HepG2 (cell line): ENCODE measurements around the gene NAP1L1.

Experiments
- ATF3 ChIP-seq: sonication (generic); formaldehyde crosslinking; IDR thresholded peaks from 2 replicates; pipeline ENCODE4 v1.4.0; 2020; ENCODE audit warnings: missing genetic modification reagents
- EZH2 ChIP-seq: conservative IDR thresholded peaks from 2 replicates; pipeline ENCODE4 v1.6.1; 2012; ENCODE audit warnings: mild to moderate bottlenecking, low read depth, low read length, moderate library complexity
- POLR2AphosphoS5 ChIP-seq: IDR thresholded peaks from 2 replicates; pipeline ENCODE4 v1.6.1; 2012; ENCODE audit warnings: low read depth, low read length
- SP2 ChIP-seq: sonication (generic); formaldehyde crosslinking; IDR thresholded peaks from 2 replicates; pipeline ENCODE4 v1.5.1; 2020; ENCODE audit warnings: mild to moderate bottlenecking, missing genetic modification reagents
- TCF12 ChIP-seq, 2 experiments: fragments of 450-650 bp in 1 of 2; sonication (generic) in 1 of 2; formaldehyde crosslinking in 1 of 2; IDR thresholded peaks; 2 replicates each; pipeline versions ENCODE4 v1.6.1 to v1.8.0; 2017 to 2022; ENCODE audit warnings: antibody characterized with exemption in 1 of 2, mild to moderate bottlenecking in 1 of 2, missing genetic modification reagents in 1 of 2, moderate library complexity in 1 of 2
- USF2 ChIP-seq, 2 experiments: sonication (generic) in 1 of 2; formaldehyde crosslinking in 1 of 2; IDR thresholded peaks; 2 replicates each; pipeline versions ENCODE4 v1.5.1 to v1.6.1; 2011 to 2020; ENCODE audit warnings: borderline replicate concordance in 1 of 2, low read depth in 1 of 2, low read length in 1 of 2, mild to moderate bottlenecking in 1 of 2, missing genetic modification reagents in 1 of 2, moderate library complexity in 1 of 2
- ZNF263 ChIP-seq: sonication (generic); formaldehyde crosslinking; IDR thresholded peaks from 2 replicates; pipeline ENCODE4 v1.4.0; 2020; ENCODE audit warnings: missing genetic modification reagents

GRCh38 chr12:75995691-75996090 is 88.8 kb downstream of the NAP1L1 start:
- no peak for TF ChIP-seq ZNF263 (CRISPR knock-in tag)
- no peak for TF ChIP-seq EZH2
- TF ChIP-seq USF2 (IDR thresholded peaks at IDR 0.05; ENCODE audit: low read depth, low read length), result no peak
- TF ChIP-seq USF2 (CRISPR knock-in tag; IDR thresholded peaks at IDR 0.05; ENCODE audit: borderline replicate concordance), result no peak
- no peak for TF ChIP-seq ATF3
- TF ChIP-seq SP2 (CRISPR knock-in tag), result no peak
- no peak for TF ChIP-seq TCF12 (IDR thresholded peaks at IDR 0.05)
- TF ChIP-seq TCF12 (CRISPR knock-in tag; IDR thresholded peaks at IDR 0.05), result no peak
- TF ChIP-seq POLR2AphosphoS5, result no peak
